ENCODE data around the gene TMCO2.

The TMCO2 gene

GRCh38 chr1:40244138-40244744, 3.5 kb upstream of the TMCO2 start:
- no peak for TF ChIP-seq CTCF (IDR thresholded peaks at IDR 0.05; ENCODE audit: low read depth, low read length)
- DNase-seq (ENCODE audit: extremely low read depth, low read depth) = no peak

- no peak for DNase-seq (ENCODE audit: extremely low read depth, low read depth)
- TF ChIP-seq CTCF (IDR thresholded peaks at IDR 0.05; ENCODE audit: low read depth, low read length) = no peak
These were observed 2.1 kb upstream of the TMCO2 start for GRCh38 chr1:40245686-40246085.

- no peak for DNase-seq (ENCODE audit: extremely low read depth, low read depth)
- TF ChIP-seq CTCF (IDR thresholded peaks at IDR 0.05; ENCODE audit: low read depth, low read length) = no peak
These were observed 675 bp downstream of the TMCO2 start for GRCh38 chr1:40248412-40248811.

GRCh38 chr1:40251456-40251855, 3.7 kb downstream of the TMCO2 start:
- DNase-seq (ENCODE audit: extremely low read depth, low read depth) = no peak
- TF ChIP-seq CTCF (IDR thresholded peaks at IDR 0.05; ENCODE audit: low read depth, low read length) = no peak

GRCh38 chr1:40252601-40253000, 4.9 kb downstream of the TMCO2 start:
- DNase-seq (ENCODE audit: extremely low read depth, low read depth) = no peak
- TF ChIP-seq CTCF (IDR thresholded peaks at IDR 0.05; ENCODE audit: low read depth, low read length) = no peak

GRCh38 chr1:40255231-40255630, 7.5 kb downstream of the TMCO2 start:
- DNase-seq (ENCODE audit: extremely low read depth, low read depth) = no peak
- TF ChIP-seq CTCF (IDR thresholded peaks at IDR 0.05; ENCODE audit: low read depth, low read length) = no peak

GRCh38 chr1:40256401-40257084, 8.8 kb downstream of the TMCO2 start:
- no peak for DNase-seq (ENCODE audit: extremely low read depth, low read depth)

More at GRCh38 chr1:40256401-40257084, 8.8 kb downstream of the TMCO2 start:
- no peak for TF ChIP-seq CTCF (IDR thresholded peaks at IDR 0.05; ENCODE audit: low read depth, low read length)
